Breast epithelium (tissue), 4 donors: ENCODE data around the gene TMEM30B. TPM values are rescaled to one million over a fixed set of nuclear protein-coding genes. Genes with fewer than 3 reads are reported as not detected.

ENCODE experiments used
- DNase-seq, 2 donors: peaks; one replicate each; pipeline ENCODE4 v3.0.0-alpha.2; 2019; ENCODE audit warnings: low spot score in 2 of 2
- H3K27ac ChIP-seq, 2 donors: fragments of 200-600 bp; sonication (generic) in 1 of 2; one replicate each; pipeline ENCODE4 v1.5.1; 2016 to 2019; ENCODE audit warnings: mild to moderate bottlenecking in 1 of 2
- H3K27me3 ChIP-seq, 2 donors: fragments of 200-600 bp; sonication (generic) in 1 of 2; one replicate each; pipeline versions ENCODE4 v1.5.1 to v1.6.0; 2017 to 2019; ENCODE audit warnings: control low read depth in 1 of 2, mild to moderate bottlenecking in 1 of 2
- H3K36me3 ChIP-seq: fragments of 200-600 bp; one replicate; pipeline ENCODE4 v1.5.1; 2019
- H3K4me1 ChIP-seq, 2 donors: fragments of 200-600 bp; sonication (generic); one replicate each; pipeline ENCODE4 v1.5.1; 2016 to 2019; ENCODE audit warnings: control low read depth in 1 of 2
- H3K4me3 ChIP-seq, 3 donors: fragments of 200-600 bp; sonication (generic); 1 replicate in 2 of 3; 2 replicates in 1 of 3; pipeline ENCODE4 v1.5.1; 2016 to 2019; ENCODE audit warnings: mild to moderate bottlenecking in 3 of 3, moderate library complexity in 2 of 3
- H3K9me3 ChIP-seq, 2 donors: fragments of 200-600 bp; sonication (generic) in 1 of 2; one replicate each; pipeline ENCODE4 v1.5.1; 2016 to 2019; ENCODE audit warnings: control low read depth in 1 of 2
- CTCF ChIP-seq, 3 donors: fragments of 450-650 bp; IDR thresholded peaks; one replicate each; pipeline ENCODE4 v1.5.1; 2016 to 2017; ENCODE audit warnings: antibody characterized with exemption in 3 of 3, mild to moderate bottlenecking in 3 of 3, moderate library complexity in 3 of 3
- POLR2A ChIP-seq: fragments of 450-650 bp; IDR thresholded peaks from one replicate; pipeline ENCODE4 v1.6.1; 2016; ENCODE audit warnings: antibody characterized with exemption, mild to moderate bottlenecking, moderate library complexity
- POLR2AphosphoS5 ChIP-seq, 3 donors: sonication (generic); formaldehyde crosslinking; IDR thresholded peaks; one replicate each; pipeline ENCODE4 v1.6.1; 2017; ENCODE audit warnings: antibody characterized with exemption in 3 of 3
- intact Hi-C: fragments of 100-400 bp; cut with DNase I; formaldehyde crosslinking; loops from one replicate; pipeline ENCODE4 v1.15.1; 2023; ENCODE audit warnings: low total_unique reads
- total RNA-seq, 3 donors: library from RNA; depleted of rRNA; stranded (reverse); fragments of >200 nt; gene quantifications; one replicate each; pipeline ENCODE4 v1.1.0, GENCODE V29; 2016

Gene TMEM30B
- total RNA-seq, 3 donors from 2014 or later, result 5.0 to 36.7 (median 20.0) TPM

DNA sequence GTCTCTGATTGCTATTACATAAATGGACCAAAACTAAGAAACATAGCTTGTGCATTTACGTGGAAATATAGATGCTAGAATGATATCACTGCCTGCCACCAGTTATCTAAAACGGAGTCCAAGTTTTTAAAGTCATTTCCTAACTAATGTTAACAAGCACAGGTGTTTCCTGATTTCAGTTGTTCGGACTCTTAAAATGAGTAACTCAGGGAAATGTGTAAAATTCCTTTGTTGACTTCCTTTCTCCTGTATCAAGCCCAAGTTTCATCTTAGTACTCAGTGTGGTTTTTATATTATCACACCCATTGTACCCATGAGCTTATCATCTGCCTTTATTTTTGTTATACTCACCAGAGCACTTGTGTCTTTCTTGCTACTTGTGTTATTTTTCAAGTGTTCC lies 27.1 kb upstream of the TMEM30B start:
- intact Hi-C loops, result no loop called here
- no peak overlapping the region for H3K27ac ChIP-seq

GRCh38 chr14:61304688-61305087 lies 23.6 kb upstream of the TMEM30B start:
- TF ChIP-seq POLR2A, result no peak
- TF ChIP-seq POLR2AphosphoS5 (IDR thresholded peaks at IDR 0.05), result no peak
- Histone ChIP-seq H3K27me3 (no peaks in the 10 kb centered on the region), H3K36me3 (no peaks in the 10 kb centered on the region), H3K9me3 (no peaks in the 10 kb centered on the region), H3K27ac (no peak overlapping the region), H3K4me1 (no peaks in the 10 kb centered on the region), H3K4me3 (no peak overlapping the region)
- no peak for DNase-seq
- intact Hi-C loops, result no loop called here

More for the DNA sequence above, 27.1 kb upstream of the TMEM30B start:
- DNase-seq, result no peak
- Histone ChIP-seq H3K36me3 (no peaks in the 10 kb centered on the region), H3K9me3 (peaks cover 6 to 9% of the 10 kb centered on the region in 2 donors), H3K4me3 (no peak overlapping the region), H3K27me3 (no peaks in the 10 kb centered on the region), H3K4me1 (no peaks in the 10 kb centered on the region)
- TF ChIP-seq POLR2AphosphoS5 (IDR thresholded peaks at IDR 0.05), result no peak
- no peak for TF ChIP-seq POLR2A
- TF ChIP-seq CTCF (IDR thresholded peaks at IDR 0.05), result no peak

DNA sequence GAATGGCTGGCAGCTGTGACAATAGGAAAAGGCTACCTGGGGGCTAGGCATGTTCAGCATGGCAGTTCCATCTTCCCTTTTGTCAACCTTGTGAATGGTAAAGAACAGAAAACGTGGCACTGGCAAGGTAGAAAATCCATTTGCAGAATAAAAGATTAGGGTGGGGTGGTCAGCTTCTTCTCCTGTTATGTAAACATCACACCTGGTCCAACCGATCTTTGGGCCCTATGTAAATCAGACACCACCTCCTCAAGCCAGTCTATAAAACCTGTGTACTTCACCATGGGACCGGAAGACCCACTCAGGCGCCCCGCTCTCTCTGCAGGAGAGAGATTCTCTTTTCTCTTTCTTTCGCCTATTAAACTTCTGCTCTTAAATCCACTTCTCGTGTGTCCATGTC lies 19.6 kb upstream of the TMEM30B start:
- intact Hi-C loops, result no loop called here
- no peak overlapping the region for H3K27ac ChIP-seq
- no peaks in the 10 kb centered on the region for H3K36me3 ChIP-seq
- H3K9me3 ChIP-seq, result no peaks in the 10 kb centered on the region
- H3K4me3 ChIP-seq, result no peak overlapping the region
- no peaks in the 10 kb centered on the region for H3K27me3 ChIP-seq
- no peak for TF ChIP-seq POLR2AphosphoS5 (IDR thresholded peaks at IDR 0.05)
- no peak for TF ChIP-seq CTCF (IDR thresholded peaks at IDR 0.05)
- no peak for TF ChIP-seq POLR2A
- no peak for DNase-seq
- H3K4me1 ChIP-seq, result no peaks in the 10 kb centered on the region

DNA sequence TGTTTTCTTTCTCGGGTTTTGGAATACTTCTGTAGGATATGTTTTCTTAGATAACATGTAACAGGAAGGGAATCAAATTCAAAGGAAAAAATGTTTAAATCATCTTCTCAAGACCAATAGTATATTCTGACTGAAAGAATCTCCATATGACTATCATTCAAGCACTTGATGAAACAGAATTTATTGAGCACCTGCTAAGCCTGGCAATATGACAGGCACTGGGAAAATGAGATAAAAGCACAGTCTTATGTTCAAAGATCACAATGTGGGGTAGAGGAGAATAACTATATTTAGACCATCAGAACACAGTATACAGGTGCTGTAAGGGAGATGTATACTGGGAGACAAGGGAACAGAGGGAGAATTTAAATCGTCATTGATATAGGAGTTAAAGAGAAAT lies 19.1 kb upstream of the TMEM30B start:
- no peaks in the 10 kb centered on the region for H3K4me1 ChIP-seq
- H3K9me3 ChIP-seq, result no peaks in the 10 kb centered on the region
- H3K4me3 ChIP-seq, result no peak overlapping the region
- H3K27ac ChIP-seq, result no peak overlapping the region
- intact Hi-C loops, result no loop called here
- no peaks in the 10 kb centered on the region for H3K36me3 ChIP-seq
- DNase-seq, result no peak
- TF ChIP-seq POLR2AphosphoS5 (IDR thresholded peaks at IDR 0.05) (no peak), POLR2A (no peak), CTCF (IDR thresholded peaks at IDR 0.05) (no peak)
- no peaks in the 10 kb centered on the region for H3K27me3 ChIP-seq

- intact Hi-C loops, result no loop called here
- DNase-seq, result no peak
- TF ChIP-seq POLR2A, result no peak
- TF ChIP-seq CTCF (IDR thresholded peaks at IDR 0.05), result no peak
- TF ChIP-seq POLR2AphosphoS5 (IDR thresholded peaks at IDR 0.05), result no peak
Measured at GRCh38 chr14:61298824-61299223, 17.7 kb upstream of the TMEM30B start.

GRCh38 chr14:61297581-61297980 lies 16.4 kb upstream of the TMEM30B start:
- Histone ChIP-seq H3K27me3 (no peaks in the 10 kb centered on the region), H3K9me3 (no peaks in the 10 kb centered on the region), H3K36me3 (no peaks in the 10 kb centered on the region), H3K4me1 (no peaks in the 10 kb centered on the region), H3K27ac (no peak overlapping the region), H3K4me3 (no peak overlapping the region)
- intact Hi-C loops, result no loop called here
- no peak for DNase-seq
- TF ChIP-seq POLR2AphosphoS5 (IDR thresholded peaks at IDR 0.05), result no peak

More at GRCh38 chr14:61298824-61299223, 17.7 kb upstream of the TMEM30B start:
- Histone ChIP-seq H3K9me3 (no peaks in the 10 kb centered on the region), H3K4me1 (no peaks in the 10 kb centered on the region), H3K4me3 (no peak overlapping the region), H3K27ac (no peak overlapping the region), H3K27me3 (no peaks in the 10 kb centered on the region), H3K36me3 (no peaks in the 10 kb centered on the region)
